ENCODE results near the gene TMEM63A. TPM values are rescaled to one million over a fixed set of nuclear protein-coding genes. Genes with fewer than 3 reads are reported as not detected.

The TMEM63A gene
- total RNA-seq, 1 donor from 2014 or later: 41.3 TPM

DNA sequence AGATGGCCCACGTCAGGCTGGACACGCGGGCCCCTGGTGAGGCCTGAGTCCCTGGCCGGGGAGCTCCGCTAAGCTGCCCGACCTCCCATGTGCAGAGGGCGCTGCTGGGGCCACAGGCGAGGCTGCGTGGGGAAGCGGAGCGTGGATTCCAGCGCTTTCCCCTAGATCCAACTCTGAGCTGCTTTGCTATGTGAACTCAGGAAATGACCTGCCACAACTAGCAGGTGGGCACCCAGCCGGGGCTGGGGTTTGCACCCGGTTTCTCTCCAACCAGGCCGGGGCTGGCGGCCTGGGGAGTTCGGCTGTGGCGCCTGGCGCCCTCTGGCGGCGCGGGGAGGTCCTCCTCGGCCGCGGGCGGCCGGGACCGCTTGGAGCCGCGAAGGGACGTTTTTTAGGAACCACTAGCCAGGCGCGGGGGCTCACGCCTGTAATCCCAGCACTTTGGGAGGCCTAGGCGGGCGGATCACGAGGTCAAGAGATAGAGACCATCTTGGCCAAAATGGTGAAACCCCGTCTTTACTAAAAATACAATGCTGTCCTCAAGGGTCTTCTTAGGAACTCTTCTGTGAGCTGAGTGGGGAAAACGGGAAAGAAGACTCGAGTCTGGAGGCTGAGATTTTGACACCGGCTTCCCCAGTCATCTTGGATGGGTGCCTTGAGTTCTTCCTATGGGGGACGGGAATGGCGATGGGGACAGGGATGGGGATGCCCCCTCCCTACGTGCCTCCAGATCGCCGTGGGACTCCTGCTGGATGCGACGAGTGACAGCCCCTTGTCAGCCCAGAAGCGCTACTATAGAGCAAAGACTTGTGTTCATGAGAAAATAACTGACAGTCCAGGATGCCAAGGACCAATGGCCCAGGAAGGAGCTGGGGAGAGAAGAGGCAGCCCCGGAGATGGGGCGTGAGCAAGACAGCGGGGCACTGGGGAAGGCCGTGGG is 29.3 kb upstream of the TMEM63A start:
- peak in 1 of 2 donors; percentile 79 for DNase-seq (ENCODE audit: low spot score in 2 of 2)
- Histone ChIP-seq H3K4me1 (peaks cover 0 to 4% of the 10 kb centered on the region in 2 donors), H3K27ac (no peak overlapping the region), H3K9me3 (no peaks in the 10 kb centered on the region), H3K36me3 (peaks cover 2 to 5% of the 10 kb centered on the region in 2 donors), H3K27me3 (no peaks in the 10 kb centered on the region), H3K4me3 (no peak overlapping the region)
- intact Hi-C loops (cut with DNase I): loop anchor here (1.0 to 5.0 kb wide), 4 partner anchors 29 to 436 kb away; partner anchors contain the start of genes SRP9 and TMEM63A
- TF ChIP-seq, protein P1, sequence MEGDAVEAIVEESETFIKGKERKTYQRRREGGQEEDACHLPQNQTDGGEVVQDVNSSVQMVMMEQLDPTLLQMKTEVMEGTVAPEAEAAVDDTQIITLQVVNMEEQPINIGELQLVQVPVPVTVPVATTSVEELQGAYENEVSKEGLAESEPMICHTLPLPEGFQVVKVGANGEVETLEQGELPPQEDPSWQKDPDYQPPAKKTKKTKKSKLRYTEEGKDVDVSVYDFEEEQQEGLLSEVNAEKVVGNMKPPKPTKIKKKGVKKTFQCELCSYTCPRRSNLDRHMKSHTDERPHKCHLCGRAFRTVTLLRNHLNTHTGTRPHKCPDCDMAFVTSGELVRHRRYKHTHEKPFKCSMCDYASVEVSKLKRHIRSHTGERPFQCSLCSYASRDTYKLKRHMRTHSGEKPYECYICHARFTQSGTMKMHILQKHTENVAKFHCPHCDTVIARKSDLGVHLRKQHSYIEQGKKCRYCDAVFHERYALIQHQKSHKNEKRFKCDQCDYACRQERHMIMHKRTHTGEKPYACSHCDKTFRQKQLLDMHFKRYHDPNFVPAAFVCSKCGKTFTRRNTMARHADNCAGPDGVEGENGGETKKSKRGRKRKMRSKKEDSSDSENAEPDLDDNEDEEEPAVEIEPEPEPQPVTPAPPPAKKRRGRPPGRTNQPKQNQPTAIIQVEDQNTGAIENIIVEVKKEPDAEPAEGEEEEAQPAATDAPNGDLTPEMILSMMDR (IDR thresholded peaks at IDR 0.05): peak; percentile 92 to 97 (median 96)

DNA sequence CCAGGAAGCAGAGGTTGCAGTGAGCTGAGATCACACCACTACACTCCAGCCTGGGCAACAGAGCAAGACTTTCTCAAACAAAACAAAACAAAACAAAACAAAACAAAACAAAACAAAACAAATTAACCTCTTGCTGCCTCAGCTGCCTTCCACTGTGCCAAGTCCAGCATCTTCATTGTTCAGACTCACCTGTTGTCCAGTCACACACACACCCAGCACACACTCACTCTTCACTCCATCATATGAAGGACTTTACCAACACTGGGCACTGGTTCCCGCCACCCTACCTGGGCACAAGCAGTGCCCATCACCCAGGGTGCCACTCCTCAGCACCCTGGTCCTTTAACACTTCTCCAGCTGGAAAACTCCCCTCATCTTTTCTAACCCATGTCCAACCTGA is 27.3 kb upstream of the TMEM63A start:
- no peak for DNase-seq (ENCODE audit: low spot score in 2 of 2)
- H3K36me3 ChIP-seq: no peaks in the 10 kb centered on the region
- H3K27ac ChIP-seq: no peak overlapping the region
- no peak overlapping the region for H3K4me3 ChIP-seq
- TF ChIP-seq, protein P1 (IDR thresholded peaks at IDR 0.05): no peak
- H3K4me1 ChIP-seq: peaks cover 0 to 4% of the 10 kb centered on the region in 2 donors
- no peaks in the 10 kb centered on the region for H3K9me3 ChIP-seq
- intact Hi-C loops (cut with DNase I): no loop called here
- no peaks in the 10 kb centered on the region for H3K27me3 ChIP-seq

DNA sequence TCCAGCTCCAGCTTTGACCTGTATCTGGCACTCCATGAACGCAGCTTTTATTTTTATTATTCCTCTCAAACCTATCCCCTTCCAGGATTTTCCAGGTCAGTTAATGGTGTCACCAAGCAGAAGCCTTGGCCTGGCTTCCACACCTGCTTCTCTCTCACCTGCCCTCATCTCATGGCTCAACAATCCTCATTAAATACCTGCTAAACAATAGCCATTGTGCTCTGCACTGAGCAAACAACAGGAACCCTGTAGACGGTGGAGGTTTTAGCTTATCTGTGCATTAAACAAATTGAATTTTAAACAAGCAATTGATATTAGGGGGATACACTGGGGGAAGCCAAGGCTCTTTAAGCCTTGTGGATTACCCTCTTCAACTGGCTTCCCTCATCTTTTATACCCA is 26.6 kb upstream of the TMEM63A start:
- H3K9me3 ChIP-seq: no peaks in the 10 kb centered on the region
- no peak overlapping the region for H3K27ac ChIP-seq
- H3K4me3 ChIP-seq: no peak overlapping the region
- peaks cover 0 to 4% of the 10 kb centered on the region in 2 donors for H3K4me1 ChIP-seq
- no peaks in the 10 kb centered on the region for H3K27me3 ChIP-seq
- intact Hi-C loops (cut with DNase I): no loop called here
- no peaks in the 10 kb centered on the region for H3K36me3 ChIP-seq
- no peak for DNase-seq (ENCODE audit: low spot score in 2 of 2)
- TF ChIP-seq, protein P1 (IDR thresholded peaks at IDR 0.05): no peak

DNA sequence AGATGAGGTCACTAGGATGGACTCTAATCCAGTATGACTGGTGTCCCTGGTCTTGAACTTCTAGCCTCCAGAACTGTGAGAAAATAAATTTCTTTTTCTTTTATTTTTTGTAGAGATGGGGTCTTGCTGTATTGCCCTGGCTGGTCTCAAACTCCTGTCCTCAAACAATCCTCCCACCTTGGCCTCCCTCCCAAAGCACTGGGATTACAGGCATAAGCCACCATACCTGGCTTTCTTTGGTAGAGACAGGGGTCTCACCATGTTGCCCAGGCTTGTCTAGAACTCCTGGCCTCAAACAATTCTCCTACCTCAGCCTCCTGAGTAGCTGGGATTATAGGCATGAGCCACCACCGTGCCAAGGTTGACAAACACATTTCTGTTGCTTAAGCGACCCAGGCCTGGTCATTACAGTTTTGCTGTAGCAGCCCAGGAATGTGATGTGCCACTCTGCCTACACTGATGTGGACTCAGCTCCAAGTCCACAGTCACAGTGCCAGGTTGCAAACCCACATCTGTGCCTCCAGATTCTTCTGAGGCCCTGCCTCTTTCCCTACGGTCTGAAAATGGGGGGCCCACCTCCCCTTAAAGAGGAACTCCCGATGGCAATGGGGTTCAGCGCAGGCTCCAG is 25.9 kb upstream of the TMEM63A start:
- Histone ChIP-seq H3K4me3 (no peak overlapping the region), H3K9me3 (no peaks in the 10 kb centered on the region), H3K27me3 (no peaks in the 10 kb centered on the region), H3K4me1 (peaks cover 0 to 4% of the 10 kb centered on the region in 2 donors), H3K27ac (no peak overlapping the region), H3K36me3 (no peaks in the 10 kb centered on the region)
- intact Hi-C loops (cut with DNase I): no loop called here
- DNase-seq (ENCODE audit: low spot score in 2 of 2): no peak
- TF ChIP-seq, protein P1 (IDR thresholded peaks at IDR 0.05): no peak

DNA sequence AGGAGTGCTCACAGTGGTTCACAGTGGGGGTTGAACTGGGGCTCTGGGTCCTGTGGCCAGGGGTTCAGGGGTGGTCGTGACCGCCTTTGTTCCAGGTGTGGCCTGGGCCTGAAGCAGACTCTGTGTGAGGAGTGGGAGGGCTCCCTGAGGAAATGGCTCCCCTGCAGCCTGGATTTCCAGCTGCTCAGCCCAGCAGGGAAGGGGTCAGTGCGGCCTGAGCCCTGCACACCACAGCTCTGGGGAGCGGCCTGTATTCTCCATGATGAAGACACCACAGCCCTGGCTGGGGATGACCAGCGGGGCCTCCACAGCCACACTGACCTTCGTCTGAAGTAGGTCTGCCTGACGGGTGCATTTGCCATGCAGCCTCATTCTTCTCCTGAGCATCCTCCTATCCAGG is 25.2 kb upstream of the TMEM63A start:
- H3K27me3 ChIP-seq: no peaks in the 10 kb centered on the region
- H3K36me3 ChIP-seq: no peaks in the 10 kb centered on the region
- intact Hi-C loops (cut with DNase I): no loop called here
- H3K27ac ChIP-seq: no peak overlapping the region
- H3K9me3 ChIP-seq: no peaks in the 10 kb centered on the region
- no peak overlapping the region for H3K4me3 ChIP-seq
- no peak for DNase-seq (ENCODE audit: low spot score in 2 of 2)
- H3K4me1 ChIP-seq: peaks cover 0 to 4% of the 10 kb centered on the region in 2 donors
- TF ChIP-seq, protein P1 (IDR thresholded peaks at IDR 0.05): no peak
